Activated CD8-positive, alpha-beta T cell treated with anti-CD3 and anti-CD28 coated beads for 36 hours (primary cell): ENCODE measurements around the gene REG4. TPM values are rescaled to one million over a fixed set of nuclear protein-coding genes. Genes with fewer than 3 reads are reported as not detected.

Source experiments
- ATAC-seq: fragments of 200-7000 bp; cut with Tn5 transposase; one replicate; pipeline ENCODE4 v1.10.0; 2021; ENCODE audit warnings: mild to moderate bottlenecking, moderate library complexity
- CTCF ChIA-PET: fragments of 350-600 bp; sonication (Branson Sonifier 250); formaldehyde crosslinking; loops from one replicate; lab custom pipeline; 2021; ENCODE audit warnings: antibody characterized with exemption; lab: Charles Lee
- POLR2A ChIA-PET: fragments of 350-600 bp; sonication (Branson Sonifier 250); formaldehyde crosslinking; loops from one replicate; lab custom pipeline; 2021; ENCODE audit warnings: antibody characterized with exemption; lab: Charles Lee
- DNase-seq: peaks from one replicate; pipeline ENCODE4 v3.0.0-alpha.2; 2020
- H3K27ac Mint-ChIP-seq: one replicate; pipeline ENCODE4 v1.8.0; 2021; ENCODE audit warnings: mild to moderate bottlenecking, mixed read lengths
- H3K27me3 Mint-ChIP-seq: one replicate; pipeline ENCODE4 v1.8.0; 2021; ENCODE audit warnings: mixed read lengths
- H3K36me3 Mint-ChIP-seq: one replicate; pipeline ENCODE4 v1.8.0; 2021; ENCODE audit warnings: low read depth, mixed read lengths
- H3K4me1 Mint-ChIP-seq: one replicate; pipeline ENCODE4 v1.8.0; 2021; ENCODE audit warnings: low read depth, mixed read lengths
- H3K4me3 Mint-ChIP-seq: one replicate; pipeline ENCODE4 v1.8.0; 2021; ENCODE audit warnings: mild to moderate bottlenecking, moderate library complexity, mixed read lengths
- H3K9me3 Mint-ChIP-seq: one replicate; pipeline ENCODE4 v1.8.0; 2021; ENCODE audit warnings: mixed read lengths
- intact Hi-C: fragments of 100-400 bp; cut with micrococcal nuclease; formaldehyde crosslinking; loops from one replicate; pipeline ENCODE4 v1.10.0; 2022
- total RNA-seq, 2 experiments: library from RNA; stranded (reverse); gene quantifications; one replicate each; pipeline ENCODE4 v1.2.3, GENCODE V29; 2021
- TF ChIP-seq, protein P1 (sequence below): fragments of 200-600 bp; IDR thresholded peaks from one replicate; pipeline ENCODE4 v1.8.0; 2022; ENCODE audit warnings: antibody characterized with exemption, mild to moderate bottlenecking

The REG4 gene
- total RNA-seq, 2 experiments from 2014 or later, result 9.7 to 9.9 TPM

- no peaks in the 10 kb centered on the region for H3K36me3 Mint-ChIP-seq
- peaks cover 2% of the 10 kb centered on the region for H3K27me3 Mint-ChIP-seq
- DNase-seq, result no peak
- no peak overlapping the region for H3K4me3 Mint-ChIP-seq
- TF ChIP-seq, protein P1, sequence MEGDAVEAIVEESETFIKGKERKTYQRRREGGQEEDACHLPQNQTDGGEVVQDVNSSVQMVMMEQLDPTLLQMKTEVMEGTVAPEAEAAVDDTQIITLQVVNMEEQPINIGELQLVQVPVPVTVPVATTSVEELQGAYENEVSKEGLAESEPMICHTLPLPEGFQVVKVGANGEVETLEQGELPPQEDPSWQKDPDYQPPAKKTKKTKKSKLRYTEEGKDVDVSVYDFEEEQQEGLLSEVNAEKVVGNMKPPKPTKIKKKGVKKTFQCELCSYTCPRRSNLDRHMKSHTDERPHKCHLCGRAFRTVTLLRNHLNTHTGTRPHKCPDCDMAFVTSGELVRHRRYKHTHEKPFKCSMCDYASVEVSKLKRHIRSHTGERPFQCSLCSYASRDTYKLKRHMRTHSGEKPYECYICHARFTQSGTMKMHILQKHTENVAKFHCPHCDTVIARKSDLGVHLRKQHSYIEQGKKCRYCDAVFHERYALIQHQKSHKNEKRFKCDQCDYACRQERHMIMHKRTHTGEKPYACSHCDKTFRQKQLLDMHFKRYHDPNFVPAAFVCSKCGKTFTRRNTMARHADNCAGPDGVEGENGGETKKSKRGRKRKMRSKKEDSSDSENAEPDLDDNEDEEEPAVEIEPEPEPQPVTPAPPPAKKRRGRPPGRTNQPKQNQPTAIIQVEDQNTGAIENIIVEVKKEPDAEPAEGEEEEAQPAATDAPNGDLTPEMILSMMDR, result no peak
- POLR2A ChIA-PET, result no interaction called here
- H3K4me1 Mint-ChIP-seq, result peaks cover 9% of the 10 kb centered on the region
- CTCF ChIA-PET, result interaction anchor here (1.3 kb wide), 1 partner anchor 29 kb away, joined by 3 read pairs; no protein-coding TSS in a partner anchor
- H3K27ac Mint-ChIP-seq, result no peak overlapping the region
- no peaks in the 10 kb centered on the region for H3K9me3 Mint-ChIP-seq
- intact Hi-C loops, result no loop called here
- ATAC-seq, result no peak
Observed at GRCh38 chr1:119779869-119780356, 31.3 kb downstream of the REG4 start.

DNA sequence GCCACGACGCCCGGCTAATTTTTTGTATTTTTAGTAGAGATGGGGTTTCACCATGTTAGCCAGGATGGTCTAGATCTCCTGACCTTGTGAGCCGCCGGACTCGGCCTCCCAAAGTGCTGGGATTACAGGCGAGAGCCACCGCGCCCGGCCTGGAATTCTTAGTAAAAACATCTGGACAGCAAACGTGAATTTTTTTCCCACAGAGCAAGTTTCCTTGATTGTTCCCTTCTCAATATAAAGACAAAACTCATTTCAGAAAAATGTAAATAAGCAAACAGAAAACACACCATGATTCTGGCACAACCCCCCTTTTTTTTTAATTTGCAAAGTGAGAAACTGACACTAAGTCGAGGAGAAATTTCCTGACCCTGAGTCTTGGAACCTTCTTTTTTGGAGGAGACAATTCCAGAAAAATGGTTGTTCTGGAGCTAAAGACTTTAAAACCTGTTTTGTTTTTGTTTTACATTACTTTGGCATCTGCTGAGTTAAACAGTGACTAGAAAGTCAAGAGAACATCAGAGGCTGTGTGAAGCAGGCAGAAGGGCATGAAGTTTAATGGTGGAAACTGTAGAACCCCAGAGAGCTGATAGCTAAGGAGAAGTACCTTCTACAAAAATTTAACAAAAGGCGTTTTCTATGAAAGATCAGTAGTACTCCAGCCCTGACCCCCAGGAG lies 32.2 kb downstream of the REG4 start:
- TF ChIP-seq, protein P1, result no peak
- ChIA-PET CTCF (interaction anchor here (1.3 kb wide), 1 partner anchor 30 kb away, joined by 3 read pairs; no protein-coding TSS in a partner anchor), POLR2A (interaction anchor here (0.6 kb wide), 1 partner anchor 138 kb away, joined by 3 read pairs; no protein-coding TSS in a partner anchor)
- H3K27ac Mint-ChIP-seq, result no peak overlapping the region
- H3K9me3 Mint-ChIP-seq, result no peaks in the 10 kb centered on the region
- intact Hi-C loops, result no loop called here
- ATAC-seq, result no peak
- no peaks in the 10 kb centered on the region for H3K36me3 Mint-ChIP-seq
- DNase-seq, result no peak
- peaks cover 6% of the 10 kb centered on the region for H3K4me1 Mint-ChIP-seq
- H3K4me3 Mint-ChIP-seq, result no peak overlapping the region
- H3K27me3 Mint-ChIP-seq, result peaks cover 2% of the 10 kb centered on the region

- POLR2A ChIA-PET, result no interaction called here
- DNase-seq (no peak), ATAC-seq (no peak)
- intact Hi-C loops, result no loop called here
- TF ChIP-seq, protein P1, result no peak
- no peaks in the 10 kb centered on the region for H3K36me3 Mint-ChIP-seq
- no peaks in the 10 kb centered on the region for H3K9me3 Mint-ChIP-seq
- peaks cover 2% of the 10 kb centered on the region for H3K4me1 Mint-ChIP-seq
- no peak overlapping the region for H3K27ac Mint-ChIP-seq
- H3K27me3 Mint-ChIP-seq, result peaks cover 6% of the 10 kb centered on the region
- H3K4me3 Mint-ChIP-seq, result no peak overlapping the region
- CTCF ChIA-PET, result no interaction called here
Observed at GRCh38 chr1:119778359-119778758, 32.9 kb downstream of the REG4 start.

DNA sequence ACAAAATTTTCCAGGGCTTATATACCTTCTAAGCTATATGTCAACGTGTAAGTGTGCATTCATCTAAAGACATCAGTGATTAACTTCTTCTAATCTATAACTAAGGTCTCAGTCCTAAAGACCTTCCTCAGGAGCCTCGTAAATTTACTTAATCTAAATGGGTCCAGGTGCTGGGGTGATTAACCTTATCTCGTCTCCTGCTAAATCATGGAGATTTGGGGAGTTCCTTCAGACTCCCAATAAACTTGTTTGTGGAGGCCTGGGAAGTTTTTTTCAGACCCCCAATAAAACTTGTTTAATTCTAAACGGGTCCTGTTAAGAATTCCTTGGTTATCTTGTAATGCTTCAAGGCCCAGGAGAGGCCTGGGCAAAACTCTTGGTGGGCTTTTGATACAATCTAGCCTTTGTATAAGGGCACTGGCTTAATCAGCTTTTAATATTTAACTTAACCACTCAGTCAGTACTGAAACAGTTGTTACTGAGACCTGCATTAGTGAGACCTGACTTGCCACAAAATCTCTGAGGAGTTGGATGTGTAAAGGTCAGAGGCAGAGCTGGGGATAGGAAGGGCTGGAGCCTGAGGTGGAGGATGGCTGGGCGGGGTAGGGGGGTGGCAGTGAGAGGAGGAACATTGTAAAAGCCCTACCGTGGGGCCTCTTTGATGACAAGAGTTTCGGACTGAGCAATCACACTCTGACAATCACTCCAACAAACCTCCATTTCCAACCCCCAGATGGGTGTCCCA lies 36.3 kb downstream of the REG4 start:
- H3K4me3 Mint-ChIP-seq, result no peak overlapping the region
- CTCF ChIA-PET, result interaction anchor here (1.3 kb wide), 2 partner anchors 30 to 34 kb away, joined by 3 to 4 read pairs; no protein-coding TSS in a partner anchor
- TF ChIP-seq, protein P1, result no peak
- POLR2A ChIA-PET, result no interaction called here
- intact Hi-C loops, result no loop called here
- H3K4me1 Mint-ChIP-seq, result no peaks in the 10 kb centered on the region
- H3K9me3 Mint-ChIP-seq, result no peaks in the 10 kb centered on the region
- no peak for ATAC-seq
- no peak overlapping the region for H3K27ac Mint-ChIP-seq
- peaks cover 4% of the 10 kb centered on the region for H3K27me3 Mint-ChIP-seq
- no peaks in the 10 kb centered on the region for H3K36me3 Mint-ChIP-seq
- no peak for DNase-seq
